CD4-positive, alpha-beta T cell treated with Interleukin-6 at 100 ng/mL for 8 hours (primary cell): ENCODE measurements around the gene FDPS.
"Not testable (repeated sequence)": the region's sequence is repeated elsewhere in the genome, so short reads cannot be mapped to it uniquely, and the experiment has no call there.

Source experiments
- DNase-seq: peaks from one replicate; pipeline ENCODE4 v3.0.0-alpha.2; 2020; ENCODE audit warnings: mixed read lengths, low spot score

Gene FDPS

GRCh38 chr1:155320252-155320651 is 11.6 kb downstream of the FDPS start:
- DNase-seq, result no peak

DNA sequence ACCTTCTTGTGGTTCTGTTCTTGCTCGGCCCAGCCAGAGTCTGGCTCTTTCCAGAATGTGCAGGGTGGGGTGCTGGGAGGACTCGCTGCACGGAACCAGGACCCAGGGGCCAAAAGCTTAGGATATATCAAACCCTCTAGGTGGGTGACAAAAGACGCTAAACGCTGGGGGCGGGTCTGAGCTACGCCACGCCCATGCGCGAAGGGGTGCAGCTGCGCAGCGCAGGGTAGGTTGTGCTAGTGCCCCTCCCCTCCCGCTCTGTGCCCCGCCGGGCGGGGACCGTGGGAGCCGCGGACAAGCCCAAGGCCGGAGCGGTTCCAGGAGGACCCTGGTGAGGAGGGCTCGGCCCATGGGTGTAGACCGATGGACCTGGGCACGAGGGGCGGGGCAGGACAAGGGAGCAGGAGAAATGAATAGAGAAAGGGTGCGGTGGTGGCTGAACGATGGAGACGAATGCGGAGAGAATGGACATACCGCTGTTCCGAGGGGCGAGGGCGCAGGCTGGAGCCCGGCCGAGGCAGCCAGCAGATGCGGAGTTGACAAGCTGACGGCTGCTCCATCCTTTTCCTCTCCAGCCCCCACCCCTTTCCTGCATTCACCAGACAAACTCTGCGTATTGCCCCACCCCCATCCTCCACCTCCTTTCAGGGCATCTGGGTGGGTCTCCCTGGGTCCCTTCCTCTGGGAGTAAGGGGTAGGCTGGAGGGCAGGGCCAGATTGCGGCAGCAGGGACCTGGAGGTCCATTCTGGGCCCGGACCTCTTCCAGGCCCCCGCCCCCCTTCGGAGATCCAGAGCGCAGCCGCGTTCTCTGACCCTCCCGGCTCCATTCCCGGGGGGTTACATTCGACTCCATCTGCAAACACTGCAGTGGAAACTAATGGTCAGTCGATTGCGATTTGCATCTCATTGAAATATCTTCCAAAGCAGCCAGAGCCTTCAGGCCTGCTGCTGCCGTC is 12.3 kb downstream of the FDPS start, which contains the start of gene RUSC1:
TSS of gene RUSC1 (plus strand) at position 234 of the 957 bp plus-strand sequence. CDS start 880 bp downstream, outside the sequence.
- DNase-seq, result peak; percentile 65

DNA sequence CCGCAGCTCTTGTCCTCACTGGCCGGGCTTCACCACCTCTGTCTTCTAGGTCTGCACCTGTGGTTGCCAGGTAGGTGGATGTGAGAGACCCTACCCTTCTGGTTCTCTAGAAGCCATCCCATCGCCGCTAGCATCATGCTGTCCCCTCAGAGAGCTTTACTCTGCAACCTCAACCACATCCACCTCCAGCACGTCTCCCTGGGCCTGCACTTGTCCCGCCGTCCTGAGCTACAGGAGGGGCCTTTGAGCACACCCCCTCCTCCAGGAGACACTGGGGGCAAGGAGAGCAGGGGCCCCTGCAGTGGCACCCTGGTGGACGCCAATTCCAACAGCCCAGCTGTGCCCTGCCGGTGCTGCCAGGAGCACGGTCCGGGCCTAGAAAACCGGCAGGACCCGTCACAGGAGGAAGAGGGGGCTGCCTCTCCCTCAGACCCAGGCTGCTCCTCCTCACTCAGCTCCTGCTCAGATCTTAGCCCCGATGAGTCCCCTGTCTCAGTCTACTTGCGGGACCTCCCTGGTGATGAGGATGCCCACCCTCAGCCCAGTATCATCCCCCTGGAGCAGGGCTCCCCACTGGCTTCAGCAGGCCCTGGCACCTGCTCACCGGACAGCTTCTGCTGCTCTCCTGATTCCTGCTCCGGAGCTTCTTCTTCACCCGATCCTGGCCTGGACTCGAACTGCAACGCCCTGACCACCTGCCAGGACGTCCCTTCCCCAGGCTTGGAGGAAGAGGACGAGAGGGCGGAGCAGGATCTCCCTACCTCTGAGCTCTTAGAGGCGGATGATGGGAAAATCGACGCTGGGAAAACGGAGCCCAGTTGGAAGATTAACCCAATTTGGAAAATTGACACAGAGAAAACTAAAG is 13.2 kb downstream of the FDPS start:
- DNase-seq, result no peak

GRCh38 chr1:155322571-155322952 is 13.9 kb downstream of the FDPS start:
- DNase-seq, result no peak

DNA sequence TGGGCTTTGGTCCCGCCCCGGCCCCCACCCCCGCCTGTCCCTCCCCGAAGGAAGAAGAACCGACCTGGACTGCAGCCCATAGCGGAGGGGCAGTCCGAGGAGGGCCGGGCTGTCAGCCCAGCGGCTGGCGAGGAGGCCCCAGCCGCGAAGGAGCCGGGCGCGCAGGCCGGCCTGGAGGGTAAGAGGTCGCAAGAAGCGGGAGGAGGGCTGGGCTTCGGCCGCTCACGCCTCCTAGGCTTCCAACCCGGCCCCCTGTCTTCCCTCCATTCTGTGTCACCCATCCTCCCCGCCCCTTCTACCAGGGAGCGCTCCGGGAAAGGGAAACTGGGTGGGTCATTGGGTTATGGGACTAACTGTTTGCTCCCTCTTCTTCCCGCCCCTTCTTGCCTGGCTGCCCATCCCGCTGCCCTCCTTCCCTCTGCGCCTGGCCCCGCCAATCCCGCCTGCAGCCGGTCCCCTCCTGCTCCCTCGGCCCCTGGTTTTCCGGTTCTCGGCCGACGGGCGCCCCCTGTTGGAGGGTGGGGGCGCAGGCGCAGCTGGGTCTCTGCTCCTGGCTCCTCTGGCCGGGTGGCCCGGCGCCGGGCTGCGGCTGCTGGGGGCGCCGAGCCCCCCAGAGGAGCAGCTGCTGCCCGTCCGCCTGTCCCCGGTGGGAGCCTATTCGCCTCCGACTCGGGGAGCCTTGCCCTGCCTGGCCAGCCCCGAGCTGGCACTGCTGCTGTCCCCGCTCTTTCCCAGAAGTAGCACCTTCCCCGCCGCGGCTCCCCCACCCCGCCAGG is 14.5 kb downstream of the FDPS start:
- peak; percentile 74 for DNase-seq

DNA sequence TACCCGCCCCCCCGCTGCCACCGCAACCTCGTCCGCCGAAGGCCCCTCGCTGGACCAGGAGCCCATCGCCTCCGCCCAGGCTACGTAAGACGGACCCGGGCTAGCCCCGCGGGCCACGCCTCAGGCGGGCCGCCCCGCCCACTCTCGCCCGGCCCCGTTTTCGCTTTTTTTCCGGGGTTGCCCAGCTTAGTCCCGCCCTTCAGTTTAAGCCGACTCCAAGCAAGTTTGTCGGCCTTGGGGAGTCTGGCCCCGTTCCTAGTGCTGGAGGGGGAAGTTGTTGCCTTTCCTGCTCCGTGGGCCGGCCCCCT is 15.0 kb downstream of the FDPS start:
- peak; percentile 76 for DNase-seq

DNA sequence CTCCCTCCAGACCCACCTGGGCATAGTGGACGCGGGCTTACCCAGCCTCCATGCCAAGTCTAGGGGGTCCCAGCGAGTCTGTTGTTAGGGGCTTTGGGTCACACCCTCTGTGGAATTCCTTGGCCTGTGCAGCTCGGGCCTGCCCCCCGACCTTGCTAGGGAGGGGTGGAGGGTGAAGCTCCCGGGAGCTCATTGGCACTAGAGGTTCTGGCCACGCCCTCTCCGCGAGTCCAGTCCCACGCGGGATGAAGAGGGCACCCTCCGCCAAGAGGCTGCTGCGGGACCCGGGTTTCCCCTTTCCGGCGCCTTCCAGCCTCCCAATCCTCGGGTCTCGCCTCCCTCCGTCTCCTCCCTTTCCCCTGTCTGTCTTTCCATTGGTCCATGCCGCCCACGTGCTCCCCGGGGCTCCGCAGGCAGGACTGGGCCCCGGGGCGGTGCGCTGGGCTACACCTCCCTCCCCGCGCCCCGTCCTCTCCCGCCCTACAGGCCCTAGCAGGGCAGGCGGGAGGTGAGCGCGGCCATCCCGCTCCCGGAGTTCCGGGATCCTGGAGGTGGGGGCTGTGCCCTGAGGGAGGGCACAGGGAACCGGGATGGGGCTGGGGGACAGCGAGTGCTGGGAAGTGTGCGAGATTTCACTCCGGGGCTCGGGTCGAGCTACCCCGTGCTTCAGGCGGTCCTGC is 15.5 kb downstream of the FDPS start:
- peak; percentile 84 for DNase-seq

- no peak for DNase-seq
These were observed 16.3 kb downstream of the FDPS start for GRCh38 chr1:155324717-155325602.

DNA sequence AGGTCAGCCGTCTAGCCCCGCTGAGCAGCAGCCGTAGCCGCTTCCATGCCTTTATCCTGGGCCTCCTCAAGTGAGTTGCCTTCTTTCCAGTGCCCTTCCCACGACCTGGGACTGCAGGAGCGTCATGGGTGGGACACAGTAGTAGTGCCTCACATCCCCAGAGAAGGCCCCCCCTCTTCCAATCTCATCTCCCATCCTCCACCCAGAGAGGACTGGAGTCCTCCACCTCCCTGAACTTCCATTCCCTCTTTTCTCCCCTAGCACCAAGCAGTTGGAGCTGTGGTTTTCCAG is 16.9 kb downstream of the FDPS start:
- no peak for DNase-seq

- DNase-seq, result no peak
These were observed 17.4 kb downstream of the FDPS start for GRCh38 chr1:155326020-155326526.

DNA sequence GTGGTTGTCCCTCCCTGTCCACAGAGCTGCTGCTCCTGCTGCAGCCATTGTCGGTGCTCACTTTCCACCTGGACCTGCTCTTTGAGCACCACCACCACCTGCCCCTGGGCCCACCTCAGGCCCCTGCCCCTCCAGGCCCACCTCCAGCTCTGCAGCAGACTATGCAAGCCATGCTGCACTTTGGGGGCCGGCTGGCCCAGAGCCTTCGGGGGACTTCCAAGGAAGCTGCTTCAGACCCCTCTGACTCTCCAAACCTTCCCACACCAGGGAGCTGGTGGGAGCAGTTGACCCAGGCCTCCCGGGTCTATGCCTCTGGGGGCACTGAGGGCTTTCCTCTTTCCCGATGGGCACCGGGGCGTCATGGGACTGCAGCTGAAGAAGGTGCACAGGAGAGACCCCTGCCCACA is 18.0 kb downstream of the FDPS start:
- DNase-seq, result no peak

DNA sequence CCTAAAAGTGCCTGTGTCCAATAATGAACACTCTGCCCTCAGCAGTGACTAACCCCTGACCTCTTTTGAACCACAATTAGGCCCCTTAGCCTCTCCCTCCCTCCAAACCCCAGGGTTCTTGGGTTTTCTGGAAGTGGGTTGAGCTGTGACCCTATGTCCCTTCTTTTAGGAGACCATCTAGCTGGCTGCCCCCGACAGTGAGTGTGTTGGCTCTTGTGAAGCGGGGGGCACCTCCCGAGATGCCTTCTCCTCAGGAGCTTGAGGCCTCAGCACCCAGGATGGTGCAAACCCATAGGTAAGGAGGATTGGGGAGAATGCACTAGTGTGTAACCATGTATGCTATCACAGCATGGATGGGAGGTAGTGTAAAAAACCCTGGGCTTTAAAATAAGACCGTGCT is 19.3 kb downstream of the FDPS start:
- DNase-seq, result no peak

DNA sequence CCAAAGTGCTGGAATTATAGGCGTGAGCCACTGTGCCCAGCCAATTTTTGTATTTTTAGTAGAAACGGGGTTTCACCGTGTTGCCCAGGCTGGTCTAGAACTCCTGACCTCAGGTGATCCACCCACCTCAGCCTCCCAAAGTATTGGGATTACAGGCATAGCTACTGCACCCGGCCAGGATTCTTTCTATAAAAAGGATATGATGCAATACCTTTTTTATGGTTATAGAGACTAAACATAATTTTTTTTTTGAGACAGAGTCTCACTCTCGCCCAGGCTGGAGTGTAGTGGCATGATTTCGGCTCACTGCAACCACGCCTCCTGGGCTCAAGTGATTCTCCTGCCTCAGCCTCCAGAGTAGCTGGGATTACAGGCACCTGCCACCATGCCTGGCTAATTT is 20.2 kb downstream of the FDPS start:
- DNase-seq, result not testable (repeated sequence)

DNA sequence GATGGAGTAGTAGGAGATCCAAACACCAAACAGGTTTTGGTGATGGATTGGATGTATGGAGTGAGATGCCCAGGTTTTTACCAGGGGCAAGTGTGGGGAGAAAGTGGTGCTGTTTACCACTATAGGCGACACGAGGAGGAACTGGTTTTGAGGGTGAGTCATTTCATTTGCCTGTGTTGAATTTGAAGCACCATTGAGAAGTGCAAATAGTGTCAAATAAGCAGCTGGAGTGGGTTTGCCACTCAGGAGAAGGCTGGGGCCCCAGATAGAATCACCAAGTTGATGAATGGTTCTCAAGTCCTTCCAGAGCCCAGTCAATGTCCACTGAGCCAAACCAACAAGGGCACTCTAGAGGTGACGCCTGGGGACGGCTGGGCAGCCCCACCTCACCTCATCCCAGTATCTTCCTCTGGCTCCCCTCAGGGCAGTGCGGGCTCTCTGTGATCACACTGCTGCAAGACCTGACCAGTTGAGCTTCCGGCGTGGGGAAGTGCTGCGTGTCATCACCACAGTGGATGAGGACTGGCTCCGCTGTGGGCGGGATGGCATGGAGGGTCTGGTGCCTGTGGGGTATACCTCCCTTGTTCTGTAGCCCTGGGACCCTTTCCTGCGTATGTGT is 21.4 kb downstream of the FDPS start:
- DNase-seq, result no peak

DNA sequence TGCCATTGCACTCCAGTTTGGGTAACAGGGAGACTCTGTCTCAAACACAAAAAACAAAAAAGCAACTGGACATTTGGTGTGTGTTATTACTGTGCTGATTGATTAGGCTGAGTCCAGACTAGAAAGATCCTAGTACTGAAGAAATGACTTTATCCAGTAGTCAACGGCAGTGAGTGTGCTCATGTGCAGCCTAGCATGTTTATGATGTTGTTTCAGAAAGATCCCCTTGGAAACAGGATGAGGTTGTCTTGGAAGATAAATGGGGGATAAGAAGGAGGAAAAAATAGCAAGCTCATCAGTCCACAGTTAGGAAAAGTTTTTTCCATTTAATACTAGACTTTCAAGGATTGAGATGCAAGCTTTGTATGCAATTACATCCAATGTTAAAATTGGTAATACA is 26.3 kb downstream of the FDPS start:
- DNase-seq, result no peak

DNA sequence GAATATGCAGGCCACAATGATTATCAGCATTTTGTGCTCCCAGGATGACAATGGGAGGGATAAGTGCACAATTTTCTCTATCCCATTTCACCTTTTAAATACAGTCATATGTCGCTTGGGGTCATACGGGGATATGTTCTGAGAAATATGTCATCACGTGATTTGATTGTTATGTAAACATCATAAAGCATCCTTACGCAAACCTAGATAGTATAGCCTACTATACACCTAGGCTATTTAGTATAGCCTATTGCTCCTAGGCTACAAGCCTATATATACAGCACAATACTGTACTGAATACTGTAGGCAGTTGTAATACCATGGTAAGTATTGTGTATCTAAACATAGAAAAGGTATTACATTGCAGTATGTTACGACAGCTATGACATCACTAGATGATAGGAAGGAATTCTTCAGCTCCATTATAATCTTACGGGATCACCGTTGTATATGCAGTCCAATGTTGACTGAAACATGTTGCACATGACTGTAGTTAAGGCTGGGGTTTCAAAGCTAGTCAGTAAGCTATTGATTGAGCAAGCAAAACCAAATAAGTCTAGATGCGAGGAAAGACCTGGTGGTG is 30.9 kb downstream of the FDPS start:
- DNase-seq, result no peak

- no peak for DNase-seq
These were observed 34.2 kb downstream of the FDPS start for GRCh38 chr1:155342842-155343241.

GRCh38 chr1:155352631-155353030 is 44.0 kb downstream of the FDPS start:
- DNase-seq, result no peak

- no peak for DNase-seq
These were observed 51.4 kb downstream of the FDPS start for GRCh38 chr1:155360051-155360450.
